HCT116 (cell line): ENCODE results near the gene HCN1. TPM values are rescaled to one million over a fixed set of nuclear protein-coding genes. Genes with fewer than 3 reads are reported as not detected.

Experiments used
- ATAC-seq: fragments of 200-7000 bp; cut with Tn5 transposase; 2 replicates; pipeline ENCODE4 v1.9.1; 2020; ENCODE audit warnings: mild to moderate bottlenecking, moderate library complexity
- BruUV-seq: library from RNA; stranded (reverse); fragments of 400-500 nt; replicated peaks from 2 replicates; lab custom pipeline; 2021; lab: Mats Ljungman, UMichigan
- CTCF ChIA-PET: fragments of 300-600 bp; sonication (Branson Sonifier 250); formaldehyde crosslinking; loops from one replicate; lab custom pipeline; 2021; ENCODE audit warnings: antibody characterized with exemption; lab: Charles Lee
- POLR2A ChIA-PET: fragments of 300-600, 350-600 bp; sonication (Branson Sonifier 250); formaldehyde crosslinking; loops from one replicate; lab custom pipeline; 2021; ENCODE audit warnings: antibody characterized with exemption; lab: Charles Lee
- RAD21 ChIA-PET, 2 experiments: fragments of 300-600 bp; sonication (Branson Sonifier 250); formaldehyde crosslinking; loops; one replicate each; lab custom pipeline; 2023; ENCODE audit warnings: low total read pairs in 2 of 2; ENCODE audit not compliant: uncharacterized antibody in 2 of 2, unreplicated experiment in 2 of 2, low non-redundant PET in 1 of 2; lab: Charles Lee
- DNase-seq: peaks from one replicate; pipeline ENCODE4 v3.0.0-alpha.2; 2010; ENCODE audit warnings: low read depth, low spot score
- H2AFZ ChIP-seq: fragments of 200-600 bp; shearing (Covaris generic), sonication (generic); 2 replicates; pipeline ENCODE4 v1.6.1; 2017; ENCODE audit warnings: low read depth, mixed run types, mixed read lengths, antibody characterized with exemption, low read length; ENCODE audit not compliant: poor library complexity, severe bottlenecking
- H3K27ac ChIP-seq: 2 replicates; pipeline ENCODE4 v1.5.1; 2012; ENCODE audit warnings: low read depth, low read length
- H3K27me3 ChIP-seq: fragments of 200-600 bp; sonication (generic); 2 replicates; pipeline ENCODE4 v1.6.1; 2016; ENCODE audit warnings: mixed run types, low read length, mixed read lengths; ENCODE audit not compliant: insufficient read depth
- H3K36me3 ChIP-seq, 2 experiments: fragments of 200-500 bp in 1 of 2; fragments of 200-600 bp in 1 of 2; sonication (Bioruptor generic) in 1 of 2; sonication (generic) in 1 of 2; 2 replicates each; pipeline versions ENCODE4 v1.5.1 to v1.6.1; 2014 to 2016; ENCODE audit warnings: low read length in 2 of 2, inconsistent platforms in 1 of 2, mixed read lengths in 1 of 2, mixed run types in 1 of 2; ENCODE audit not compliant: insufficient read depth in 2 of 2, control insufficient read depth in 1 of 2
- H3K4me1 ChIP-seq, 2 experiments: fragments of 200-600 bp in 1 of 2; sonication (generic) in 1 of 2; 2 replicates each; pipeline versions ENCODE4 v1.5.1 to v1.6.1; 2012 to 2017; ENCODE audit warnings: low read length in 2 of 2, inconsistent platforms in 1 of 2, mild to moderate bottlenecking in 1 of 2, mixed read lengths in 1 of 2, mixed run types in 1 of 2, moderate library complexity in 1 of 2; ENCODE audit not compliant: insufficient read depth in 2 of 2, control insufficient read depth in 1 of 2
- H3K4me2 ChIP-seq: fragments of 200-600 bp; sonication (generic); 2 replicates; pipeline ENCODE4 v1.6.1; 2017; ENCODE audit warnings: mixed run types, low read length, mixed read lengths
- H3K4me3 ChIP-seq, 2 experiments: fragments of 200-600 bp in 1 of 2; sonication (generic) in 1 of 2; replicated peaks in 1 of 2; 2 replicates each; pipeline ENCODE4 v1.5.1; 2011 to 2016; ENCODE audit warnings: low read length in 2 of 2, control low read depth in 1 of 2, low read depth in 1 of 2, mild to moderate bottlenecking in 1 of 2, mixed read lengths in 1 of 2, mixed run types in 1 of 2
- H3K79me2 ChIP-seq: fragments of 200-600 bp; sonication (generic); 2 replicates; pipeline ENCODE4 v1.6.1; 2017; ENCODE audit warnings: mild to moderate bottlenecking, mixed run types, low read length, moderate library complexity, mixed read lengths; ENCODE audit not compliant: insufficient read depth
- H3K9ac ChIP-seq: fragments of 200-600 bp; sonication (generic); 2 replicates; pipeline ENCODE4 v1.6.1; 2016; ENCODE audit warnings: low read length, mixed read lengths
- H3K9me2 ChIP-seq: fragments of 200-600 bp; sonication (generic), shearing (Covaris generic); 2 replicates; pipeline ENCODE4 v1.6.1; 2017; ENCODE audit warnings: mixed run types, mild to moderate bottlenecking, moderate library complexity; ENCODE audit not compliant: insufficient read depth
- H3K9me3 ChIP-seq, 2 experiments: fragments of 200-500 bp in 1 of 2; fragments of 200-600 bp in 1 of 2; sonication (Bioruptor generic) in 1 of 2; sonication (generic) in 1 of 2; 2 replicates each; pipeline ENCODE4 v1.6.1; 2014 to 2017; ENCODE audit warnings: low read length in 2 of 2, mixed read lengths in 2 of 2, inconsistent platforms in 1 of 2, low read depth in 1 of 2, mild to moderate bottlenecking in 1 of 2, mixed run types in 1 of 2, moderate library complexity in 1 of 2; ENCODE audit not compliant: control insufficient read depth in 1 of 2, insufficient read depth in 1 of 2
- H4K20me1 ChIP-seq: fragments of 200-600 bp; sonication (generic), shearing (Covaris generic); 2 replicates; pipeline ENCODE4 v1.6.1; 2017; ENCODE audit warnings: mixed run types, mild to moderate bottlenecking, moderate library complexity; ENCODE audit not compliant: insufficient read depth
- ELF1 ChIP-seq: IDR thresholded peaks from 2 replicates; pipeline ENCODE4 v1.6.1; 2012; ENCODE audit warnings: low read depth, borderline replicate concordance
- EZH2phosphoT487 ChIP-seq: fragments of 200-600 bp; IDR thresholded peaks from 2 replicates; pipeline ENCODE4 v1.6.1; 2018; ENCODE audit warnings: antibody characterized with exemption, borderline replicate concordance
- FOSL1 ChIP-seq: IDR thresholded peaks from 2 replicates; pipeline ENCODE4 v1.6.1; 2012; ENCODE audit warnings: low read depth
- RAD21 ChIP-seq: IDR thresholded peaks from 2 replicates; pipeline ENCODE4 v1.6.1; 2012; ENCODE audit warnings: low read depth, mild to moderate bottlenecking
- SIN3A ChIP-seq: IDR thresholded peaks from 2 replicates; pipeline ENCODE4 v1.6.1; 2012; ENCODE audit warnings: low read depth
- SRF ChIP-seq: IDR thresholded peaks from 2 replicates; pipeline ENCODE4 v1.6.1; 2012; ENCODE audit warnings: low read depth
- TCF7L2 ChIP-seq: IDR thresholded peaks from 2 replicates; pipeline ENCODE4 v1.7.0; 2011; ENCODE audit warnings: borderline replicate concordance, inconsistent platforms; ENCODE audit not compliant: insufficient read depth, insufficient read length; ENCODE audit errors: extremely low read depth
- YY1 ChIP-seq: IDR thresholded peaks from 2 replicates; pipeline ENCODE4 v1.6.1; 2011; ENCODE audit warnings: low read length, low read depth, moderate library complexity, mild to moderate bottlenecking; ENCODE audit not compliant: insufficient replicate concordance; ENCODE audit errors: extremely low read depth
- ZFX ChIP-seq: fragments of 450-650 bp; IDR thresholded peaks from 2 replicates; pipeline ENCODE4 v1.6.1; 2017
- intact Hi-C: fragments of 100-400 bp; cut with micrococcal nuclease; formaldehyde crosslinking; loops from 2 replicates; pipeline ENCODE4 v1.10.0; 2022
- total RNA-seq: library from RNA; stranded (reverse); gene quantifications from one replicate; pipeline ENCODE4 v1.2.1, GENCODE V29; 2021; ENCODE audit not compliant: unreplicated experiment
- TF ChIP-seq, protein P1 (sequence below), 3 experiments: fragments of 200-600 bp in 1 of 3; sonication (generic) in 1 of 3; IDR thresholded peaks in 2 of 3; conservative IDR thresholded peaks in 1 of 3; 2 replicates each; pipeline ENCODE4 v1.5.1; 2012 to 2017; ENCODE audit warnings: low read depth in 2 of 3, low read length in 2 of 3, antibody characterized with exemption in 1 of 3, borderline replicate concordance in 1 of 3, control low read depth in 1 of 3, mild to moderate bottlenecking in 1 of 3, mixed read lengths in 1 of 3, mixed run types in 1 of 3, moderate library complexity in 1 of 3; ENCODE audit not compliant: insufficient read depth in 1 of 3
- TF ChIP-seq, protein P2 (sequence below): IDR thresholded peaks from 2 replicates; pipeline ENCODE4 v1.6.1; 2012; ENCODE audit warnings: low read depth
- TF ChIP-seq, protein P3 (sequence below): IDR thresholded peaks from 2 replicates; pipeline ENCODE4 v1.6.1; 2011; ENCODE audit warnings: mild to moderate bottlenecking, low read length, moderate library complexity; ENCODE audit not compliant: insufficient replicate concordance; ENCODE audit errors: extremely low read depth

The HCN1 gene
- total RNA-seq, 1 experiment from 2014 or later, result 0.10 TPM

DNA sequence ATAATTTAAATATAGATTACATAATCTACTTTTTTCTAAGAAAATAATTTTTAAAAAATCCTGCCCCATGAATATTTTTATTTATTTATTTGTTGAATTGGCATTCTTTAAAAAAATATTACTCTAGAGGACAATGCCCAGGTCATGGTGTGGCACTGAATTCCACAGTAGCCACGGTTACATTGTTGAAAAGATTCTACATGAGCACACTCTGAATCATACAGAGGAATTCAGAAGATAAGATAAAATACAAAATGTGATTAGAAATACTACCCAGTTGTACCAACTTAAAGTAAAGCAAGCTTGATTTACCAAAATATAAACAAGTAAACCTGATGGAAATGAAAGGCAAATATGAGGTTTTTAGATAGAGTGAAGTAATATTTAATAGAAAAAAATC, 183.7 kb downstream of the HCN1 start (continued):
- TF ChIP-seq, protein P1, sequence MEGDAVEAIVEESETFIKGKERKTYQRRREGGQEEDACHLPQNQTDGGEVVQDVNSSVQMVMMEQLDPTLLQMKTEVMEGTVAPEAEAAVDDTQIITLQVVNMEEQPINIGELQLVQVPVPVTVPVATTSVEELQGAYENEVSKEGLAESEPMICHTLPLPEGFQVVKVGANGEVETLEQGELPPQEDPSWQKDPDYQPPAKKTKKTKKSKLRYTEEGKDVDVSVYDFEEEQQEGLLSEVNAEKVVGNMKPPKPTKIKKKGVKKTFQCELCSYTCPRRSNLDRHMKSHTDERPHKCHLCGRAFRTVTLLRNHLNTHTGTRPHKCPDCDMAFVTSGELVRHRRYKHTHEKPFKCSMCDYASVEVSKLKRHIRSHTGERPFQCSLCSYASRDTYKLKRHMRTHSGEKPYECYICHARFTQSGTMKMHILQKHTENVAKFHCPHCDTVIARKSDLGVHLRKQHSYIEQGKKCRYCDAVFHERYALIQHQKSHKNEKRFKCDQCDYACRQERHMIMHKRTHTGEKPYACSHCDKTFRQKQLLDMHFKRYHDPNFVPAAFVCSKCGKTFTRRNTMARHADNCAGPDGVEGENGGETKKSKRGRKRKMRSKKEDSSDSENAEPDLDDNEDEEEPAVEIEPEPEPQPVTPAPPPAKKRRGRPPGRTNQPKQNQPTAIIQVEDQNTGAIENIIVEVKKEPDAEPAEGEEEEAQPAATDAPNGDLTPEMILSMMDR (IDR thresholded peaks at IDR 0.05 in 2 of 3, conservative IDR thresholded peaks at IDR 0.05 in 1 of 3; ENCODE audit: borderline replicate concordance in 1 of 3, insufficient read depth in 1 of 3, low read depth in 2 of 3, low read length in 2 of 3), result no peak
- TF ChIP-seq, protein P2, sequence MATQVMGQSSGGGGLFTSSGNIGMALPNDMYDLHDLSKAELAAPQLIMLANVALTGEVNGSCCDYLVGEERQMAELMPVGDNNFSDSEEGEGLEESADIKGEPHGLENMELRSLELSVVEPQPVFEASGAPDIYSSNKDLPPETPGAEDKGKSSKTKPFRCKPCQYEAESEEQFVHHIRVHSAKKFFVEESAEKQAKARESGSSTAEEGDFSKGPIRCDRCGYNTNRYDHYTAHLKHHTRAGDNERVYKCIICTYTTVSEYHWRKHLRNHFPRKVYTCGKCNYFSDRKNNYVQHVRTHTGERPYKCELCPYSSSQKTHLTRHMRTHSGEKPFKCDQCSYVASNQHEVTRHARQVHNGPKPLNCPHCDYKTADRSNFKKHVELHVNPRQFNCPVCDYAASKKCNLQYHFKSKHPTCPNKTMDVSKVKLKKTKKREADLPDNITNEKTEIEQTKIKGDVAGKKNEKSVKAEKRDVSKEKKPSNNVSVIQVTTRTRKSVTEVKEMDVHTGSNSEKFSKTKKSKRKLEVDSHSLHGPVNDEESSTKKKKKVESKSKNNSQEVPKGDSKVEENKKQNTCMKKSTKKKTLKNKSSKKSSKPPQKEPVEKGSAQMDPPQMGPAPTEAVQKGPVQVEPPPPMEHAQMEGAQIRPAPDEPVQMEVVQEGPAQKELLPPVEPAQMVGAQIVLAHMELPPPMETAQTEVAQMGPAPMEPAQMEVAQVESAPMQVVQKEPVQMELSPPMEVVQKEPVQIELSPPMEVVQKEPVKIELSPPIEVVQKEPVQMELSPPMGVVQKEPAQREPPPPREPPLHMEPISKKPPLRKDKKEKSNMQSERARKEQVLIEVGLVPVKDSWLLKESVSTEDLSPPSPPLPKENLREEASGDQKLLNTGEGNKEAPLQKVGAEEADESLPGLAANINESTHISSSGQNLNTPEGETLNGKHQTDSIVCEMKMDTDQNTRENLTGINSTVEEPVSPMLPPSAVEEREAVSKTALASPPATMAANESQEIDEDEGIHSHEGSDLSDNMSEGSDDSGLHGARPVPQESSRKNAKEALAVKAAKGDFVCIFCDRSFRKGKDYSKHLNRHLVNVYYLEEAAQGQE, result no peak
- TF ChIP-seq ELF1 (no peak), EZH2phosphoT487 (no peak), TCF7L2 (no peak), SIN3A (no peak), RAD21 (no peak)

DNA sequence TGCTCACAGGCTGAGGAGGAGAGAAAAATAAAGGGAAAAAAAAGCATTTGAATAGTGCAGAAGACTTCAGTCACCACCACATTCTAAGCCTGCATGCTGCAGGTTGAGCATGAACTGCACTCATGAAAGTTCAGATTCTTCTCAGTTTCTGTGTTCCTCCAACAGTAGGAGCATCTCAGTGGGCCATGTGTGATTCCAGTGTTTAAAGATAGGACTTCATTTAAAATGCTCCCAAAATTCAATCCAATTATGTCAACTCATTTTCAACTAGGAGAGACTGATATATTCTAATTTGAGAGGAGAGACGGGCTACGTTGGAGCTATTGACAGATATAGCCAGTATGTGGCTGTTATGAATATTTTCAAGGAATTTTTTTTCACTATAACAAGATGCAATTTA, 186.8 kb downstream of the HCN1 start:
- Histone ChIP-seq H3K27ac (no peak overlapping the region), H3K36me3 (no peaks in the 10 kb centered on the region), H3K4me3 (no peak overlapping the region)
- no peak for DNase-seq
- POLR2A ChIA-PET, result no interaction called here
- TF ChIP-seq ZFX (no peak), SRF (no peak), FOSL1 (no peak), ELF1 (no peak), YY1 (no peak)
- TF ChIP-seq, protein P3, sequence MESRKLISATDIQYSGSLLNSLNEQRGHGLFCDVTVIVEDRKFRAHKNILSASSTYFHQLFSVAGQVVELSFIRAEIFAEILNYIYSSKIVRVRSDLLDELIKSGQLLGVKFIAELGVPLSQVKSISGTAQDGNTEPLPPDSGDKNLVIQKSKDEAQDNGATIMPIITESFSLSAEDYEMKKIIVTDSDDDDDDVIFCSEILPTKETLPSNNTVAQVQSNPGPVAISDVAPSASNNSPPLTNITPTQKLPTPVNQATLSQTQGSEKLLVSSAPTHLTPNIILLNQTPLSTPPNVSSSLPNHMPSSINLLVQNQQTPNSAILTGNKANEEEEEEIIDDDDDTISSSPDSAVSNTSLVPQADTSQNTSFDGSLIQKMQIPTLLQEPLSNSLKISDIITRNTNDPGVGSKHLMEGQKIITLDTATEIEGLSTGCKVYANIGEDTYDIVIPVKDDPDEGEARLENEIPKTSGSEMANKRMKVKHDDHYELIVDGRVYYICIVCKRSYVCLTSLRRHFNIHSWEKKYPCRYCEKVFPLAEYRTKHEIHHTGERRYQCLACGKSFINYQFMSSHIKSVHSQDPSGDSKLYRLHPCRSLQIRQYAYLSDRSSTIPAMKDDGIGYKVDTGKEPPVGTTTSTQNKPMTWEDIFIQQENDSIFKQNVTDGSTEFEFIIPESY, result no peak
- TF ChIP-seq, protein P1 (IDR thresholded peaks at IDR 0.05 in 2 of 3, conservative IDR thresholded peaks at IDR 0.05 in 1 of 3; ENCODE audit: borderline replicate concordance in 1 of 3, insufficient read depth in 1 of 3, low read depth in 2 of 3, low read length in 2 of 3), result no peak
- TF ChIP-seq, all 23 proteins: peak for 0
- Histone ChIP-seq H3K9me2 (no peaks in the 10 kb centered on the region), H3K4me2 (no peak overlapping the region), H3K79me2 (no peaks in the 10 kb centered on the region), H3K27me3 (no peaks in the 10 kb centered on the region), H3K9me3 (no peaks in the 10 kb centered on the region), H3K4me1 (peaks cover 0 to 4% of the 10 kb centered on the region in 2 experiments; a peak in 2 of 4 replicates), H3K9ac (no peak overlapping the region), H4K20me1 (no peaks in the 10 kb centered on the region), H2AFZ (no peak overlapping the region)
- no peak for ATAC-seq
- RAD21 ChIA-PET, result no interaction called here
- BruUV-seq, result no TSS peak
- CTCF ChIA-PET, result no interaction called here
- intact Hi-C loops, result no loop called here
